ENCODE results near the gene AK2.
"Not testable (repeated sequence)": the region's sequence is repeated elsewhere in the genome, so short reads cannot be mapped to it uniquely, and the experiment has no call there.

AK2 gene

DNA sequence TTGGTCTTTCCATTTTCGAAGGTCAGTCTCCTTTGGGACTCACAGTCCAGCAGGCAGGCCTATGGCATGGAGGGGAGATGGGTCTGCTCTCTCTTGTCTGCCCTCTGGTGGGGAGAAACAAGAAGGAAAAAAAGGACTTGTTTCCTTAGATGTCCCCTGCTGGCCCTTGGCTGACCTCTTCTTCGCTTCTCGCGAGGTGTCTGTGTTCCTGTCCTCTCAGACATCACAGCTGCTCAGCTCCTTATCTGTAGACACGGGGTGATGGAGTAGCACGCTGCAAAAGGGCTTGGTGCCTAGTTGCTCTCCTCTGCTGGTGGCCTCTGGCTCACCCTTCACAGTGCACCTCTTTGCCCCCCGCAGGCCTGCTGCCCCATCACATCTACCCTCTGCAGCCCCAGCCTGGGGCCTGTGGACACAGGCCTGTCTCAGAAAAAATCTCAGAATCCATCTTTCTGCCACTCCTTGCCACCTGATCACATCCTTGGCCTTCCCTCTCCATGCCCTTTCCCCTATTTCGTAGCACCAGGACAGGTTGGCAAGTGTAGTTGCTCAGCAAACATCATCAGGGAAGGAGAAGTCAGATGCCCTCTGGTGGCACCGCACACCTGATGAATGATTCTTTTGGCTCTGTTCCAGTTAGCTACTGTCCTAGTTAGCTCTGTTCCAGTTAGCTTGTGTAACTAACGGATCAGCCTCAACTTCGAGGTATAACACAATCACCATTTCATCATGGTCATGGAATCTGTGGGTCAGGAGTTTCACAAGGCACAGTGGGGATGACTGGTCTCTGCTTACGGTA, 18.7 kb upstream of the AK2 start:
- DNase-seq (ENCODE audit: low read depth, low spot score), result peak; percentile 86

DNA sequence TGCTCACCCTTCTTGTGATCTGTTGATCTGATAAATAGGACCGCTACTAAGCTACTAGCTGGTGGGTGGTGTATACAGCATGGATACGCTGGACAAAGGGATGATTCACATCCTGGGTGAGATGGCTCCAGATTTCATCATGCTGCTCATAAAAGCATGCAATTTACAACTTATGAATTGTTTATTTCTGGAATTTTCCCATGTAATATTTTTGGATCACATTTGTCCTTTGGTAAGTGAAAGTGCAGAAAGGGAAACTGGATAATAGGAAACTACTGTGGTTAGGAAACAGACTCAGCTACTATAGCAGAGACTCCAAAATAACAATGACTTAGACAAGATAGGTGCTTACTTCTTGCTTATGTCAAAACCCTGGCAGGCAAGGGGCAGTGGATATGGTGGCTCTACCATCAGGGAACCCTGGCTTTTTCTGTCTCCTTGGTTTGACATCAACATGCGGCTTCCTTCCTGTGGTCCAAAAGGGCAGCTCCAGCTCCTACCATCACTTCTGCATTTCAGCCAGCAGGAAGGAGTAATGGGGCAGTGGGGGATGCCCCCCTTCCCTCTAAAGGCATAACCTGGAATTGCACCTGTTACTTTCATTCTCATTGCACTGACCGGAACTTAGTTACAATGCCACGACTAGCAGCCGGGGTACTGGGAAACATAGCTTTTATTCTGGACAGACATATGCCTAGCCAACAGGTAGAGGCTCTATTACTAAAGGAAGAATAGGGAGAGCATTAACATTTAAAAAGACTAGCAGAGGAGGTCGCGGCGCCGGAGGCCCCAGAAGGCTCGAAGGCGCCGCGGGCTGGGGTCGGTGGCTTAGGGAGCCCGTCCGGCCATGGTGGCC, 13.8 kb upstream of the AK2 start:
- peak; percentile 47 for DNase-seq (ENCODE audit: low read depth, low spot score)

- no peak for DNase-seq (ENCODE audit: low read depth, low spot score)
Measured at GRCh38 chr1:33049371-33049770, 12.7 kb upstream of the AK2 start.

DNA sequence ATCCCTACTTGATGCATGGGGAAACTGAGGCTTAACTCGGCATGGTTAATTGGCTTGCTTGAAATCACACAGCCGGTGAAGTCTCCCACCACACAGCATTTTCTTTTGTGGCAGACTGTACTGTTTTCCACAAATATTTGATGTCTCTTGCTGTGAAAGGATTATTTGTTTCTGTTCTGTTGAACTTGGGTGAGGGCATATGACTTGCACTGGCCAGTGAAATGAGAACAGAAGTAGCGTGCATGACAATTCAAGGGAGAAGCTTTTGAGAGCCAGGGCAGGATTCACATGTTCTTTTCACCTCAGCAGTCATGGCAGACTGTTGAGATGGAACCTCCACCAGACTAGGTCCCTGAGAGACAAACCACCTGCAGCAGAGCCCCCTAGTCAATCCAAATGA, 11.7 kb upstream of the AK2 start:
- no peak for DNase-seq (ENCODE audit: low read depth, low spot score)

- no peak for DNase-seq (ENCODE audit: low read depth, low spot score)
Measured at GRCh38 chr1:33047839-33048305, 11.2 kb upstream of the AK2 start.

GRCh38 chr1:33047290-33047689, 10.6 kb upstream of the AK2 start:
- no peak for DNase-seq (ENCODE audit: low read depth, low spot score)

- not testable (repeated sequence) for DNase-seq (ENCODE audit: low read depth, low spot score)
Measured at GRCh38 chr1:33046234-33046633, 9.6 kb upstream of the AK2 start.

DNA sequence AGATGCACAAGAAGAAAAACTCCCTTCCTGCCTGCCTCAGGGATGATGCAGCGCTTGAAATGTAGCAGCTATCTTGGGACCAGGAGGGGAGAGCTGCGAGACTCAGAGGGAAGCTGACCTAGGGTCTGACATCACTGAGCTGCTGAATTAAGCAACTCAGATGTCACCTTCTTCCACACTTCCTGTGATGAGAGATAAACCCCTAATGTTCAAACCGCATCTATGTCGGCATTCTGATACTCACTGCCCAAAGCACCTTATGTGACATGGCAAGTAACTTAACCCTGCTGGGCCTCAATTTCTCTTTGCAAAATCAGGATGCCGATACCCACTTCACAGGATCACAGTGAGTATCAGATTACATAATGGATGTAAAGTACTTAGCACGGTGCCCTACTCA, 9.1 kb upstream of the AK2 start:
- DNase-seq (ENCODE audit: low read depth, low spot score), result no peak

GRCh38 chr1:33045246-33045645, 8.6 kb upstream of the AK2 start:
- DNase-seq (ENCODE audit: low read depth, low spot score), result no peak

DNA sequence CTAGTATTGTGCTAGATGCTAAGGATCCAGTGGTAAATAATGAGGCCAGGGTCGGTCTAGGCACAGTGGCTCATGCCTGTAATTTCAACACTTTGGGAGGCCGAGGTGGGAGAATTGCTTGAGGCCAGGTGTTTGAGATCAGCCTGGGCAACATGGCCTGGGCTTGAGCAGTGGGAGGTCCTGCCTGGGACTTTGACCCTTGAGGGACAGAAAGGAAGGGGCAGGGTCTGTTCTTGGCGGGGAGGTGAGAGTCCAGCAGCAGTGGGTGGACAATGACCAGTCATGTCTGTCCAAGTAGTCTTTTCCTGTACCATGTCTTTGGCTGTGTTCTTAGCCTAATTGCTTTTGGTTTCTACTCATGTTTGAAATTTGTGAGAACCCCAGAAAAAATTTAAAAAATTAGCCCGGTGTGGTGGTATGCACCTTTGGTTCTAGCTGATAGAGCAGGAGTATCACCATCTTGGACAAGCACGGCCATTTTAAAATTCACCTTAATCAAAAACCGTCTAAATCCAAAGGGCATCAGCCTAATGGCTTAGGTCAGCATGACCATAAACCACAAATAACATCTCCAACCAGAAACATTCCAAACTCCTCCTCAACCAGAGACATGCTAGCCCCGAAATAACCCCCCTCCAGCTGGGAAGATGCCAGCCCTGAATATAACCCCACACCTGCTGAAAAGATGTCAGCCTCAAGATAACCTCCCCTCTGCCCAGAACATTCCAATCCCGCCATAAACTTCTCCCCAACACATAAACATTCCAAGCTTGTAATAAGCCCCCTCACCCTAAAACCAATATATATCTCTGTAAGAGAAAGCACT, 6.8 kb upstream of the AK2 start:
- peak; percentile 47 for DNase-seq (ENCODE audit: low read depth, low spot score)

DNA sequence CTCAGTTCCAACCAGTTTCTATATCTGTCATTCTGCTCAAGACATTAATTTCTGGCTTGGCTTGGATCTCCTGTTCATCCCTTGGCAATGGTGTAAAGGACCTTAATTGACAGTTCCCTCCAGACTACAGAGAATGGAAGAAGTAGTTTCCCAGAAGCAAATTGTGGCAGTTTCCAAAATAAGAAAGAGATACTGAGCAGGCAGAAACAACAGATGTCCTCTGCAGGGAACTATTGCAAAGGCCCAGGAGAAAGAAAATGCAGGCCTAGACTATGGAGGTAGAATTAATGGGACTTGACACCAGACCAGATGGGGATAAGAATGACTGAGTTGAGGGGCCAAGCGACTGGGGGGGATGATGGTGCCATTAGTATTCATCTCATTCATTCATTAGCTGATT, 6.1 kb upstream of the AK2 start:
- DNase-seq (ENCODE audit: low read depth, low spot score), result no peak

- DNase-seq (ENCODE audit: low read depth, low spot score), result no peak
Measured at GRCh38 chr1:33041026-33041425, 4.3 kb upstream of the AK2 start.

DNA sequence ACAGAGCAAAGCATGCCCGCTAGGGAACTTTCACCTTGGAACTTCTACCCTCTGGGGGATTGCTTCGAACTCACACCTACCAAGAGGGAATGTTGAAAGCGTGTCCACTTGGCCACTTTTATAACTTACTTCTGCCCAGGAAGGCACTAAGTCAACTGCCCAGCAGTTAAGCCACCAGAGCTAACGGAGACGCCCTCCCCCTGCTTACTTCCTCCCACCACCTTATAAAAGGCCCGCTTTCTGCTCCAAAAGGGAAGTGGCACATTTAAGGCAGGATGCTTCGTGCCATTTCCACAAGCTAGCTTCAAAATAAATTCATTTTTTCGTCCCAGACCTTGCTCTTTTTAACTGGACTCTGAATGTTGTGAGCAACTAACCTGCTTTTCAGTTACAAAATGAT, 3.2 kb upstream of the AK2 start:
- DNase-seq (ENCODE audit: low read depth, low spot score), result no peak

- peak; percentile 73 for DNase-seq (ENCODE audit: low read depth, low spot score)
Measured at GRCh38 chr1:33036051-33036525, 595 bp downstream of the AK2 start.

- no peak for DNase-seq (ENCODE audit: low read depth, low spot score)
Measured at GRCh38 chr1:33032126-33032869, 4.4 kb downstream of the AK2 start.

GRCh38 chr1:33031506-33031905, 5.2 kb downstream of the AK2 start:
- no peak for DNase-seq (ENCODE audit: low read depth, low spot score)

- DNase-seq (ENCODE audit: low read depth, low spot score), result no peak
Measured at GRCh38 chr1:33030575-33030974, 6.1 kb downstream of the AK2 start.

- no peak for DNase-seq (ENCODE audit: low read depth, low spot score)
Measured at GRCh38 chr1:33029921-33030320, 6.8 kb downstream of the AK2 start.

DNA sequence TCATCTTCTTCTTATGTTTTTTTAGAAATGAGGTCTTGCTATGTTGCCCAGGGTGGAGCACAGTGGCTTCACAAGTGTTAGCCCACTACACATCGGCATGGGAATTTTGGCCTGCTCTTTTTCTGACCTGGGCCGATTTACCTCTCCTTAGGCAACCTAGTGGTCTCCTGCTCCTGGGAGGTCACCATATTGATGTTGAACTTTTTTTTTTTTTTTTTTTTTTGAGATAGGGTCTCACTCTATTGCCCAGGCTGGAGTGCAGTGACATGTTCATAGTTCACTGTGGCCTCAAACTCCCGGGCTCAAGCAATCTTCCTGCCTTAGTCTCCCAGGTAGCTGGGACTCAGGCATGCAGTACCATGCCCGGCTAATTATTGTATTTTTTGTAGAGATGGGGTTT, 7.5 kb downstream of the AK2 start:
- DNase-seq (ENCODE audit: low read depth, low spot score), result no peak

DNA sequence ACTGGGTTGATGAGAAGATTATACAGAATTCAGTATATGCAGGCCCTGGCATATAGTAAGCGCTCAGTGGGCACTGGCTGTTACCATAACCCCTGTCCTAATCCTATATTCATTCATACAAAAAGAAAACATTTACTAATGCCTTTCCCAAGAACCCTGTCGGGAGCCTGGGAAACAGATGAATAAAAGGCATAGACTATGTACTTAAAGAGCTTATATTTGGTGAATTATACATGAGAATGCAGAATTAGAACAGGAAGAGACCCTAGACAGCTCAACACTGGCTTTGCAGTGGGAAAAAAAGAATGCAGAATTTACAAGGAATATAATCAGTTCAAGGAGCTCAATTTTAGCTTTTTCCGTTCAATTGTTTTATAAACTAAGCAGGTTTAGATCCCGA, 10.9 kb downstream of the AK2 start:
- DNase-seq (ENCODE audit: low read depth, low spot score), result no peak

DNA sequence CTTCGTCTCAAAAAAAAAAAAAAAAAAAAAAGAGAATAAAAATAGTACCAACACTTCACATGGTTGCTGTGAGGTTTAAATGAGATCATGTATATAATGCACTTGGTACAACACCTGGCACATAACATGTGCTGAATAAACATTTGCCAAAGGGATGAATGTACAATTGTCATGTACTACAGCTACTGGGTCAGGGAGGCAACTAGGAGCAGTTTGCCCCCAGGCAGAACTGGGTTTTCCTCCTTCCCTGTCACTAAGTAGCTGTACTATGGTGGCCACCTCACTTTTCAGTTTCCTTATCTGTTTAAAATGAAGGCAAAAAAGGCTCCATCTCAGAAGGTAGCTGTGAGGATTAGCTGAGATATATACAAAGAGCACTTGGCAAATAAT, 11.5 kb downstream of the AK2 start:
- DNase-seq (ENCODE audit: low read depth, low spot score), result peak; percentile 34

Measured in ELF-1 (cell line).